Cerebellar nuclear complex (tissue), 1 donor: ENCODE data around the gene TP63.
"Not testable (repeated sequence)": the region's sequence is repeated elsewhere in the genome, so short reads cannot be mapped to it uniquely, and the experiment has no call there.

Experiments
- DNase-seq, 2 experiments: peaks; one replicate each; lab custom pipeline; 2025; lab: John Stamatoyannopoulos, UW

The TP63 gene

DNA sequence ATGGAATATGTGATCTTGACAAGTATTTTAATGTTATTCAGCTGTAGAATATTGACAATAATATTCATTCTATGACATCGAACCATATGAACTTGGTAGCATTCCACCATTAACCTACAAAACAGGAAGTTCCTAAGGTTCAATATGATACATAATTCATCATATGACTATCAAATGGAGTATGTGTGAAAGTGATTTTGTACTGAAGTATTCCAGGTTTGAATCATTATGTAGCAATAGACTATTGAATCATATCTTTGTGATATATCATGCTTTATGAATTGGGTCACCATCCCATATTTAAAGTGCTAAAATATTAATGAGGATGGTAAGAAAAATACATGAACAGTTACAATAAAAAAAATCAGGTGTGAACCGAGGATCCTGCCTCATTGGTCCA, 95.1 kb downstream of the TP63 start:
- DNase-seq: no peak

DNA sequence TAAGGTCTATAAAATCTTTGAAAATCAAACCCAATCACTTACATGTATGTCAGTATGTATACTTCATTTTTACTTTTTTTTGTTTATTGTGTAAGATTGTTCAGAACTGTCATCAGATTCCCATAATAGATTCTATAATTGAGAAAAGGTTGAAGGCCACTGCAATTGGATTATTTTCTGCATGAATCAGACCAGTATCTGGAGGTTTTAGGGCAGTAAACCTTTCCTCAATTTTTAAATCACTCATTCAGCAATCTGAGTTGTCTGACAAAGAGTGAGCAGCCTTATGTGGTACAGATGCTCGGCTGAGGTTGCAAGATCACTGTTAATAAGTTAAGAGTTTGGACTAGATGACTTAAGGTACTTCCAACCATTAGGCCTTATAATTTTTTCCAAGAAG, 96.0 kb downstream of the TP63 start:
- no peak for DNase-seq

DNA sequence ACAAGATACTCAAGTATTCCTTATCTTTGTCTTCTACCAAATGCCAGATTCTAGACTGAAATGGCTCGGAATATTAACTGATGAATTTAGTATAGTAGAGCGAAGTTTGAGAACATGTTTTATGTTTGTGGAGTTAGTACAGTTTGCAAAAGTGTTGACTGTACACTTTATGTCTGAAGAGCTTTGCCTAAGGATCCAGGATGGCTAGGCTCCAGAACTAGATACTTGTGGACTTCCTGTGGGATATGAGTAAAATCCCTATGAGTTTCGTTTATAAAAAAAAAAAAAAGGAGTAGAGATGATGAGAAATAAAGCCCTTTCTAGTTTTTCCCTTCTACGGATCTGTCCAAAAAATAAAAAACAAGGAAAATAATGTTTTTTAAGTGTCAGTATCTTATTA, 96.7 kb downstream of the TP63 start:
- no peak for DNase-seq

DNA sequence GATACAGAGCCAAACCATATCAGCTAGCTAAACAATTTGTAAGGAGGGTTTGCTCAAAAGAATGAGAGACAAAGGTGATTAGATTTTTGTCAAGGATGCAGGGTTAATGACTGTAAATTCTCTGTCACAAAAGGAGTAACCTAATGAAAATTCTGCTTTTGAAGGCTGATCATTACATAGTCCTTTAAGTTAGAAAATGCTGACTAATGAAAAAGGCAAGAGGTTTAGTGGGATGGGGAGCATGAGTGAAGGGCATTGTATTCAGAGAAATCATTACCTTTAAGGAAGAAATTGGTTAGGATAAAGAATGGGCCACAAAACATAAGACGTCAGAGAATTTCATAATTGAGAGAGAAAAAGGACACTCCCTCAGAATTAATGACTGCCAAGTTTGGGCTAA, 97.7 kb downstream of the TP63 start:
- no peak for DNase-seq

DNA sequence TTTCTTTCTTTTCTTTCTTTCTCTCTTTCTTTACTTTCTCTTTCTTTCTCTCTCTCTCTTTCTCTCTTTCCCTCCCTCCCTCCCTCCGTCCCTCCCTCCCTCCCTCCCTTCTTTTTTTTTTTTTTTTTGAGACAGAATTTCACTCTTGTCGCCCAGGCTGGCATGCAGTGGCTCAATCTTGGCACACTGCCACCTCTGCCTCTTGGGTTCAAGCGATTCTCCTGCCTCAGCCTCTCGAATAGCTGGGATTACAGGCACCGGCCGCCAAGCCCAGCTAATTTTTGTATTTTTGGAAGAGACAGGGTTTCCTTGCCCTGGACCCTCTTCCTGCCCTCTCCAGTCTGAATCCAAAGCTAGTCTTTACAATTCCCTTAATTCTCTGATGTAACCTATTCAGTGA, 102.9 kb downstream of the TP63 start:
- no peak for DNase-seq

DNA sequence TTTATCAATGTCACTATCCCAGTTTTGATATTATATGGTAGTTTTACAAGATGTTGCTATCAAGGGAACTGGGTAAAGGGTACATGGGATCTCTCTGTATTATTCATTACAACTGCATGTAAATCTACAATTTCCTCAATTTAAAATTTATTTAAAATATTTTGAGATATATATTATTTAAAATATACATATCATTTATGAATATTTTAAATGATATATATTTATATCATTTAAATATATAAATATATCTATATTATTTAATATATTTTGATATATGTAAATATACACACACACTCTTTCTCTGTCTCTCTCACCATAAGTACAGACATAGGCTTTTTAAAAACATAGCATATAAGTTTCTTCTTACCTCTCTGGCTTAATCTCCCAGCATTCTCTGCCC, 104.7 kb downstream of the TP63 start:
- no peak for DNase-seq

DNA sequence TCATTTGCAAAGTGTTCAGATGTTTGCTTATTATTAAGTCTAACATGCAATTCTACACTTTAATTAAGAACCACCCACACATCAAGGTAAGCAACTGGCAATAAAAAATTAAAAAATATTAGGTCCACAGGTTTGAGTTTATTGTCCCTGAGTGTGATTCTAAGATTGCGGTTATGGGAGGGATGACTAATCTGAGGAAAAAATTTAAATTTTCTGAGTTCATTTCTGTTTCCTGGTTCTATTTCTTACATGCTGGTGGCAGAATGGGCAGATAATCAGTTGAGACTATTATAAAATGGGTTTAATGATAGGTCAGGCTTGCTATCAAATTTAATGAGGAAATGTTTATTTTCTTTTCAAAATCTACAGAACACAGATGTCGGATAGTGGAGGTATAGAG, 105.9 kb downstream of the TP63 start:
- no peak for DNase-seq

DNA sequence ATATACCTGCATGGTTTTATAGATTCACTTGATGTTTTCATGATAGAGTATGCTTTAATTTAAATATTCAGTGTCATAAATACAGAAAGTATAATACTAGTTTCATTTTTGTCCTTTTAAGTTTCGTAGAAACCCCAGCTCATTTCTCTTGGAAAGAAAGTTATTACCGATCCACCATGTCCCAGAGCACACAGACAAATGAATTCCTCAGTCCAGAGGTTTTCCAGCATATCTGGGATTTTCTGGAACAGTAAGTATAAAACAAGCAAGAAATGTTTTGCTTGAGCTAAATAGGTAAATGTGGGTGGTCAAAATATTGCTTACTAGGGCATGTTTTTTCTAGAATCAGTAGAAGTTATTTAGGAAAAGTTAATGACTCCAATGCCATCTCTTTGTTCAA, 106.4 kb downstream of the TP63 start:
- no peak for DNase-seq

DNA sequence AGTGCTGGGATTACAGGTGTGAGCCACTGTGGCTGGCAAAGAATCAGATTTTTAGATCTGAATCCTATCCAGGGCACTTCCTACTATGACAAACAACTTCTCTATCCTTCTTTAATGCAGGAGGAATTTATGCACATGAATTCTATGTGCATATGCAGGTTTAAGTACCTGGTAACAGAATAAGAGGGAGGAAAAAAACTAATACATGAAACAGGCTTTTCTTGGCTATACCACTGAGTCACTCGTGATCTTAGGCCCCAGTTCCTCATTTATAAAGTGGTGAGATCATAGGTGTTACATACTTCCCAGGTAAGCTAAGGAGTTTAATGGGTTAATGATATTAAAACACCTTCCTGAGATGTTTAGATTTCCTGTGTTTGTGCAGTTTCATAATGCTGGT, 108.2 kb downstream of the TP63 start:
- no peak for DNase-seq

DNA sequence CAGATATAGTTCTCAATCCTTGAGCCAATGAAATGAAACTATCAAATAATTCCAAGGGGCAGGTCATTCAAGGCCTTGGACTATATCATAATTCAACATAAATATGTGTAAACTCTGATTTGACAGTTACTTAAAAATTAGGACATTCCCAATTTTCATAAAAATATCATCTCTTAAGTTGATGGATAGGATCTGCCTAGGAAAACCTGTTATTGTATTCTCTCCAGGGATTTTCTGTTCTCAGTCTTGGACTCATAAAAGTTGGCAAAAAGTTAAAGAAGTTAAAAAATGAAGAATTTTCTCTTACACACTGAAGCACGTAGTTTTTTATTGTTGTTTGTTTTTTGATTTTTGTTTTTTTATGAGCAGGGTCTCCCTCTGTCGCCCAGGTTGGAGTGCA, 109.0 kb downstream of the TP63 start:
- no peak for DNase-seq

DNA sequence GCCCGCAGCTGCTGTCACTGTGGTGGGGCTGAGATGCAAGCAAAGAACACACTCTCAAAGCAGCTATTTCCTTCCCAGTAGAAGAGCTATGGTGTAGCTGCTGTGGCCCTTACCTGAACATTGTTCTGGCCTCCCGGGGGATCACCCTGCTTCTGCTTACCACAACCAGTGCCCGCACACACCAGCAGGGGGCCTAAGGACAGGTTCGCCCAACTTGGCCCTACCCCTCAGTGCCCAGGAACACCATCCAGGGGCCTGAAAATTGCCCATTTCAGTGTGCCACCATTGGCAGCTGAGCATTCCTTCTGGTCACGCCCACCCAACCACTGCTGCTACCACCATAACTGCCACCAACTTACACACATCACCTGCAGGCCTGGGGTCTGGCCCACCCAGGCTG, 113.0 kb downstream of the TP63 start:
- DNase-seq: no peak

DNA sequence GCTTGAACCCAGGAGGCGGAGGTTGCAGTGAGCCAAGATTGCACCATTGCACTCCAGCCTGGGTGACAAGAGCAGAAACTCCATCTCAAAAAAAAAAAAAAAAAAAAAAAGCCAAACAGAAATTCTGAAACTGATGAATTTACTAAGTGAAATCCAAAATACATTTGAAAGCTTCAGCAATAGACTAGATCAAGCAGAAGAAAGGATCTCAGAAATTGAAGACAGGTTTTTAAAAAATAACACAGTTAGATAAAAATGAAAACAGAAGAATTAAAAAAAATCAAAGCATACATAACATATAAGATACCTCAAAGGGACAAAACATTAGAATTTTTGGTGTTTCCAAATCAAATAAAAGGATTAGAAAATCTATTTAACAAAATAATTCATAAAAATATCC, 114.4 kb downstream of the TP63 start:
- no peak for DNase-seq

DNA sequence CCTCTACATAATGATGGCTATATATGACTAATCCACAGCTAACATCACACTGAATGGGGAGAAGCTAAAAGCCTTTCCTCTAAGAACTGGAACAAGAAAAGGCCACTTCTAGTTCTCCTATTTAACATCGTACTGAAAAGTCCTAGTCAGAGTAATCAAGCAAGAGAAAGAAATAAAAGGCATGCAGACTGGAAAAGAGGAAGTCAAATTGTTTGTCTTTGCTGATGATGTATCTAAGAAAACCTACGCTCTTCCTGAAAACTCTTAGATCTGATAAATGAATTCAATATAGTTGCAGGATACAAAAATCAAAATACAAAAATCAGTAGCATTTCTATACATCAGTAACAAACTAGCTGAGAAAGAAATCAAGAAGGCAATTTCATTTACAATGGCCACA, 116.9 kb downstream of the TP63 start:
- no peak for DNase-seq

DNA sequence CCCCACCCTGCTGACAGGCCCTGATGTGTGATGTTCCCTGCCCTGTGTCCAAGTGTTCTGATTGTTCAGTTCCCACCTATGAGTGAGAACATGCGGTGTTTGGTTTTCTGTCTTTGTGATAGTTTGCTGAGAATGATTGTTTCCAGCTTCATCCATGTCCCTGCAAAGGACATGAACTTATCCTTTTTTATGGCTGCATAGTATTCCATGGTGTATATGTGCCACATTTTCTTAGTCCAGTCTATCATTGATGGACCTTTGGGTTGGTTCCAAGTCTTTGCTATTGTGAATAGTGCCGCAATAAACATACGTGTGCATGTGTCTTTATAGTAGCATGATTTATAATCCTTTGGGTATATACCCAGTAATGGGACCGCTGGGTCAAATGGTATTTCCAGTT, 119.8 kb downstream of the TP63 start:
- DNase-seq: not testable (repeated sequence)

DNA sequence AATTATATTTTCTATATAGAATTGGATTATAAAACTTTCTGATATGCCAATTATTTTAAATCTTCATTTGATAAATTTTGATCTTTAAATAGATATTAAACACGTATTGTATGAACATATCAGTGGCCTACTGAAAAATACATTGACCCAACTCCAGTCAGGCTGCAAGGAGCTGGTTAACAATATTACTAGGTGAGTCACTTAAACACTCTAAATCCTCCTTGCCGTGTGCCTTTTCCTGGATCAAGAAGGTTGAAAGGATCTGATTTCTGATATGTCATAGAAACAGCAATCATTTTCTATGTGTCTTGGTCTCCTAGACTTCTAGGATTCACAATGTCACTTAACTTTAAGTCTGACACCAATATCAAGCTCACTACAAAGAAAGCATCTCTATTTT, 123.2 kb downstream of the TP63 start:
- DNase-seq: no peak

DNA sequence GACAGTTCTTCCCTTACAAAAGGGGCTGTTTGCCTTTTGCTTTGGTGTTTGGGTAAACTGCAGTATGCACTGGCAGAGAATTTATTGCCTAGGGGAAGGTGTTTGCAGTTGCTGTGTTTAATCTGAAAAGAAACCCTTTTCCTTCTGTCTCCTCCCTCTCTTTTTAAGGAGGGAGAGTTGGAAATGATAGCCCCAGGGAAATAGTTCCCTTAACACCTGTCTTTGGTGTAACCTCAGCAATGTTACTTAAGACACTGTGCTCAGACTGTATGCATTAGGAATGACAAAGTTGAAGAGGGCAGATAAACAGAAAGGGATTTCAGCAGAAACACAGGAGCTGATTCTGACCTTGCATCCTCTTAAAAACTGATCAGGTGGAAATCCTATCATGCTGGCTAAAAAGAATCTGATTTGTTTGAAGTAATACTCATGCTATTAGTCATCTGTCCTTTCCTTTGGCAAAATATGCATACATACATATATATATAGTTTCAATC, 125.4 kb downstream of the TP63 start:
- no peak for DNase-seq

DNA sequence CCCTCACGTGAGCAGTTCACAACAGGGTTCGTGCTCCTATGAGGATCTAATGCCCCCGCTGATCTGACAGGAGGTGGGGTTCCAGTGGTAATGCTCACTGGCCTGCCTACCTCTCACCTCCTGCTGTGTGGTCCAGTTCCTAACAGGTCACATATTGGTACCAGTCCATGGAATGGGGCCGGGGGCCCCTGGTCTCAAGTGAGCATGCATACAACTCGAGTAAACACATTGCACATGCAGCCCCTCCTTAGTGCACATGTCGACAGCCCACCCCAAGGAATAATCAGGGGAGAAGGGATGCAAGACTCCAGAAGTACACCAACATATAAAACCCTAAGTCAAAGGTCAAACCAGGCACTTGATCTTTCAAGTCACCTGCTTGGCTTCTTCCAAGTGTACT, 127.0 kb downstream of the TP63 start:
- no peak for DNase-seq

DNA sequence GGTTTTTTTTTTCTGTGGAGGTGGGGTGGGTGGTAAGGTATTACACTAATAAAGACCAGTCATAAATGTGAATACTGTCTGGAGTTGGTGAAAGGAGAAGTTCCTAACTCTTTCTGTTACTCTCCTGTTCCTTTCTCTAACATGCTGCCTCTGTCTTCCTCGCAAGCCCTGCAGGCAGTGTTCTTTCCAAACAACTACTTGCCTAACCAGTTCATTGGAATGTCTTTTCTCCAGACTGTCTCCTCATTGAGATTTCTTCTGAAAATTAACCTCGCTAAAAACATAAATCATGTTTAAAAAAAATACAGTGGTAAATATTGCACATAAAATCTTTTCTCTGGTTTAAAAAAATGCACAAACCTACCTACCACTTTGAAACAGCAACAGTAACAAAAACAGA, 135.2 kb downstream of the TP63 start:
- no peak for DNase-seq

DNA sequence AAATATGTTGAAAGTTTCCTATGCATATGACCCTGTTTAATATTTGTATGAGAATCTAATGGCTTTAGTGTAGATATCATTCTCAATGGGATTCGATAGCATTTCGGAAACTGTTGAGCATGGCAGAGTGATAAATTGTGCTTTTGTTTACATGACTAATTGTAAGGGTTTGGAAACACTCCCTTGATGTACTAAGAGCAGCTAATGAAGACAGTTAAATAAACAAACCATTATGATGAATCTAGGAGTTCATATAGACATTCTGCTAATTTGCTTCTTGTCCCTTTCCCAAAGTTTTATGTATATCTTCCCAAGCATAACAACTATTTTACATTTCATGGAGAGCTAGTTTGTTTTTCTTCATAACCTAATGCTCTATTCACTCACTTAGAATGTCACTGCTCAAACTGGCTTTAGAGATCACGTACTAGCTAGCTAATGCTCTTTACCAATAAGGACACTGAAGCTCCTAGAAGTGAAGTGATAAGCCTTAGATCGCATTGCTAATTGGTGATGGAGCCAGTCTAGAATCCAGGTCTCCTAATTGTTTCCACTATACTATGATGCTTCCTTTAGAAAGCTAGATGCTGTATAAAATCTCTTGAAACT, 140.8 kb downstream of the TP63 start:
- DNase-seq: no peak

DNA sequence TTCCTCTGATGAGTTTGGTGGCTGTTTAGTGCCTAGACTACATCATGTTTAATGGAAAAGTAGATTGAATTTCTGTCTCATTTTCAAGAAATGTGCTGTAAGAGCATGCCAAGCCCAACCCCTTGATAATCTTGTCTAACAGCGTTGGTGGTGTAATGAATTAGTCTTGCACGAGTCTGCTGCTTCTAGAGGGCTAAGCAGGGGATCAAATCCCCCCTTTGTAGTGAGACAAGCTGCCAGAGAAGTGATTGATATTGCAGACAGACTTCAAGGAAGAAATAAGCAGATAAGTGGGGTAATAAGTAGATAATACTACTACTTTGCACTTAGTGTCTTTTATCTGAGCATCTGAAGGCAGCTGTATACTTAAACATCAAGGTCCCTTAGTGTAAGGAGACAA, 141.4 kb downstream of the TP63 start:
- no peak for DNase-seq

DNA sequence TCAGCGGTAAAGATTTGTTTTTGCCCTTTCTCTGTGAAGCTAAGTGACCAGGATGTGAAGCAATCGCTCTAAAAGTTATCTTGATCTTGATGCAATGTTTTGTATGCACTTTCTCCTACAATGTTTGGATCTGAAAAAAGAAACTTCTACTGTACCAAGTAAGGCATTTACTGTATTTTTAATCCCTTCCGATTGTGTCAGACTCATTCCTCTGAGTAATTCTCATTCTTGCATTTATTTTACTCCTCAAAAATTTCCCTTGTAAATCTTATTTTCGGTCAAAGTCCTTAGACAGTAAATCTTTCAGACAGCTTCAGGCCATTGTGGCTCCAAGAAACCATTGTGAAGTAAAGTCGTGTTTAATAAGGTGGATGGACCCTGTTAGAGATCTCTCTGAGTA, 141.9 kb downstream of the TP63 start:
- no peak for DNase-seq

DNA sequence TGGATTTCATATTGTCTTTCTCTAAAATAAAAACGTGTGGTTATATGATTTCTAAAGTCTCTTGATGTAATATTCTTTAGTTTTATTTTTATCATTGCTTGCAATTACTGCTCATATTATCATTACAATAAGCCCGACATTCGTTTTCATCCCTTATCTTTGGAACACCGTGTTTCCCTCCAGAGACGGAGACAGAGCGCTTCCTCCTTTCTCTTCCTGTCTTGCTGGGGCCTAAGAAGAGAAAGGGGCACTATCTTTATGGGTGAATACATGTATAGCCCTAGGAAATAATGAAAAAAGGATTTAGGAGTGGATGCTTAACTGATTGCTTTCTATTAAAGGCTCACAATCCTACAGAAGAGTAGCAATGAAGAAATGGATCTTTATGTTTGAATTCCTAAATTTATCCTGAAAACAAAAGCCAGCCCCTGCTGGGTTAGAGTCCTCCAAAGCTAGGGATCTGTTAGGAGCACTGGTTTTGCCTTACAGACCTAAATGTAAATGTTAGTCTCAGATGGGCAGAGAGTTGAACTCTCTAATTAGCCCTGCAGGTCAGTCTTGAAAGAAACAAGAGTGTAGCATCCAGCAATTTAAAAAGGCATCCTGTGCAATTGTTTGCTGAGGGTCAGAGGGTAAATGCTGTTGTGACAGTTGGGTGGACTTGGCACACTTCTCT, 145.1 kb downstream of the TP63 start:
- no peak for DNase-seq

DNA sequence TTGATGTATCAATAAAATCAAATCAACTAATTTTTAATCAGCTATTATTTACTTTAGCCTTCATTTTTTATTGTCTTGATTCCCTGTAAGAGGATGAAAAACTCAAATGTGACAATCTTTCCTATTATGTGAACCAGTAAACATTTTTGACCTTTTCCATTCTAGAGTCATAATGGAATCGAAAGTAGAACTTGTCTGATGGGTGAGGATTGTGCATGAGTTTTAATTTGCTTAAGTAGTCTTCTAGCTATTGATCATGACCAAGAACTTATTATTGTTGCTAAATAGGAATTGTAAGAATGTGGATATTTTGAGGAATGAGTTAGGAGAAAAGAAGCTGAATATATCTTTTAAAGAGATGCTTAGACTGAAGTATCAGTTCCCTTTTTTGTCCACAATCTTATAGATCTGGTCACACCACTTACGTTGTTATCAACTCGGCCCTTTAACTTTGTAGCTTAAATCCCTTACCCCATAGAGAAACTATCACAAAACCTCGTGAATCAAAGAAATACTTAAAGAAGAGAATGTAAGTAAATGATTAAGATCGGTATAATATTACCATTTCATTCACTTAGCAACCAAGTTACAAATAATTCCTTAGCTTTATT, 147.3 kb downstream of the TP63 start:
- no peak for DNase-seq

DNA sequence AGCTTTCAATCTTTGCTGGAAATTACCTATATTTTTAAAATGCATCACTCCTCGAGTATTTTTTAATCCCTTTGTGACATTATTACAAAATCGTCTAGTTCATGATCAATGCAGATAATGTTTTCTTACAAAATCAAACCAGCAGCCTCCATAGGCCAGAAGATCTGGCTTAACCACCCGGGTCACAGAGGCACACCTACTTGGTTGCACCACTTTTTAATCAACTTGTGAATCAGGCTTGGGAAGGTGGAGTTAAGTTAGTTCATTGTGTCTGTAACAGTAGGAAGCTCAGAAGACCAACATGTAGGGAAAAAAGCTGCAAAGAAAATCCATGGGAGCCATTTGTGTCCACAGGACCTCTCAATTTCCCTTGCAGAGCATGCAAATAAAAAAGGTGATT, 148.0 kb downstream of the TP63 start:
- no peak for DNase-seq
